KBM-7 (cell line): ENCODE data around the gene LRRC8A.
"Not testable (repeated sequence)": the region's sequence is repeated elsewhere in the genome, so short reads cannot be mapped to it uniquely, and the experiment has no call there.

Experiments used
- DNase-seq: peaks from one replicate; pipeline ENCODE4 v3.0.0-alpha.2; 2015
- in situ Hi-C: fragments of 300-500 bp; cut with MboI; formaldehyde crosslinking; loops from 2 replicates; pipeline ENCODE4 v1.14.3; 2020; ENCODE audit warnings: low sequenced_read_pairs, low pct_unique_long_range_greater_than_20kb, mixed read lengths

The LRRC8A gene

DNA sequence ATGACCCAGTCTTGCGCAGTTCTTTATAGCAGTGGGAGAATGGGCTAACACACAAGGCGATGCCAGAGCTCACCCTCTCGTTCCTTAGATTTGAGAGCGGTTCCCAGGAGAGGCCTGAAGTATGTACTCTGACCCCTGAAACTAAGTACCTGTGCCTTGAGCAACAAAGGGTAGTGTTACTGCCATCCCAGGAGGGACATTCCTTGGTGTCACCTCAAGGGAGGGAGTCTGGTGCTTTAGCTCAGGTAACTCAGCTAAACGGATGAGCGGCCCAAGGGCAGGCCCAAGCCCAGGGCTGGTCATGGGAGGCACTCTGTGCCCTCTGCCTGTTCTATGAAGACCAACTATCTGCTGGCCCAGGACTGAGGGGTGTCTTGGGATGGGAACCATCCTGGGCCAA lies 20.4 kb upstream of the LRRC8A start:
- in situ Hi-C loops: no loop called here
- no peak for DNase-seq

DNA sequence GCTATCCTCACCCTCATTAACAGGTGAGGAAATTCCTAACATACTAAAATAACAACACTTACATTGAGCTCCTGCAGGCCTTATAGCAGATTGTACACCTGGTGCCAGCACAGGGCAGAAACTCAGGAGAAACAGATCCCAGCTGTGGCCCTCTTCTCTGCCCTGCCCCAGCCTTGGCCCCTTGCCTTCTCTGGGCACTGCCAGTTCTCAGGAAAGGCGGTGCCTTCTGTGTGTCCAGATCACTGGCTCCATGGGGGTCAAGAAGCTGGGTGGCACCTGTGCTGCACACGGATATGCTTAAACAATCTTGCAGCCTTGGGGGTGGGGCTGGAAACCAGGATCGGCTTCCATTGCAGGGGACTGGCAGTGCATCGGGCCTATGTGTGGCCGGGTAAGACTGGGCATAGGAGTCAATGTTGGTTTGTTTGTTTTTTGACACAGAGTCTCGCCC lies 19.5 kb upstream of the LRRC8A start:
- in situ Hi-C loops: no loop called here
- DNase-seq: no peak

- in situ Hi-C loops: no loop called here
- peak; percentile 84 for DNase-seq
Observed at GRCh38 chr9:128863647-128864046, 18.3 kb upstream of the LRRC8A start.

DNA sequence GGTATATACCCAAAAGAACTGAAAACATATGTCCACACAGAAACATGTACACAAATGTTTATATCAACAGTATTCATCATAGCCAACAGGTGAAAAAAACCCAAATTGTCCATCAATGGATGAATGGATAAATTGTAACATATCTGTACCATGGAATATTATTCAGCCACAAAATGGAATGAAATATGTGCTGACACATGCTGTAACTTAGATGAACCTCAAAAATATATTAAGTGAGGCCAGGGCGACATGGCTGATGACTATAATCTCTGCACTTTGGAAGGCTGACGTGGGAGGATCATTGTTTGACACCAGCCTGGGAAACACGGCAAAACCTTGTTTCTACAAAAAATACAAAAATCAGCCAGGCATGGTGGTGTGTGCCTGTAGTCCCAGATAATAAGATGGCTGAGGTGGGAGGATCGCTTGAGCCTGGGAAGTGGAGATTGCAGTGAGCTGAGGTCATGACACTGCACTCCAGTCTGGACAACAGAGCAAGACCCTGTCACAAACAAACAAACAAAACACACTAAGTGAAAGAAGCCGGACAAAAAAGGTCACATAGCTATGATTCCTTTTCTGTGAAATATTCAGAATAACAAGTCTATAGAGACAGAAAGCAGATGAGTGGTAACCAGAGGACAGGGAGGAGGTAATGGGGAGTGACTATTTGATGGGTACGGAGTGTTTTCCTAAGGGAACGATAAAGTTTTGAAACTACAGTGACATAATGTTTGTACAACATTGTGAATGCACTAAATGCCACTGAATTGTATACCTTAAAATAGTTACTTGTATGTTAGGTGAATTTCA lies 11.6 kb upstream of the LRRC8A start:
- DNase-seq: no peak

DNA sequence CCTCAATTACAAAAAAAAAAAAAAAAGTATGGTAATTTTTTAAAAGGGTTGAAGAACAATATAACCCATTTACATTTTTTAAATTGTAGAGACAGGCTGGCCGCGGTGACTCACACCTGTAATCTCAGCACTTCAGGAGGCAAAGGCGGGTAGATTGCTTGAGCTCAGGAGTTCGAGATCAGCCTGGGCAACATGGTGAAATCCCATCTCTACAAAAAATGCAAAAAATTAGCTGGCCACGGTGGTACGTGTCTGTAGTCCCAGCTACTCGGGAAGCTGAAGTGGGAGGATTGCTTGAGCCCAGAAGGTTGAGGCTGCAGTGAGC lies 11.0 kb upstream of the LRRC8A start:
- in situ Hi-C loops, DNase-seq: not testable (repeated sequence)

More for the DNA sequence above, 11.6 kb upstream of the LRRC8A start:
- in situ Hi-C loops: no loop called here

GRCh38 chr9:128877852-128878251 lies 4.1 kb upstream of the LRRC8A start:
- DNase-seq: peak; percentile 50
- in situ Hi-C loops: no loop called here

DNA sequence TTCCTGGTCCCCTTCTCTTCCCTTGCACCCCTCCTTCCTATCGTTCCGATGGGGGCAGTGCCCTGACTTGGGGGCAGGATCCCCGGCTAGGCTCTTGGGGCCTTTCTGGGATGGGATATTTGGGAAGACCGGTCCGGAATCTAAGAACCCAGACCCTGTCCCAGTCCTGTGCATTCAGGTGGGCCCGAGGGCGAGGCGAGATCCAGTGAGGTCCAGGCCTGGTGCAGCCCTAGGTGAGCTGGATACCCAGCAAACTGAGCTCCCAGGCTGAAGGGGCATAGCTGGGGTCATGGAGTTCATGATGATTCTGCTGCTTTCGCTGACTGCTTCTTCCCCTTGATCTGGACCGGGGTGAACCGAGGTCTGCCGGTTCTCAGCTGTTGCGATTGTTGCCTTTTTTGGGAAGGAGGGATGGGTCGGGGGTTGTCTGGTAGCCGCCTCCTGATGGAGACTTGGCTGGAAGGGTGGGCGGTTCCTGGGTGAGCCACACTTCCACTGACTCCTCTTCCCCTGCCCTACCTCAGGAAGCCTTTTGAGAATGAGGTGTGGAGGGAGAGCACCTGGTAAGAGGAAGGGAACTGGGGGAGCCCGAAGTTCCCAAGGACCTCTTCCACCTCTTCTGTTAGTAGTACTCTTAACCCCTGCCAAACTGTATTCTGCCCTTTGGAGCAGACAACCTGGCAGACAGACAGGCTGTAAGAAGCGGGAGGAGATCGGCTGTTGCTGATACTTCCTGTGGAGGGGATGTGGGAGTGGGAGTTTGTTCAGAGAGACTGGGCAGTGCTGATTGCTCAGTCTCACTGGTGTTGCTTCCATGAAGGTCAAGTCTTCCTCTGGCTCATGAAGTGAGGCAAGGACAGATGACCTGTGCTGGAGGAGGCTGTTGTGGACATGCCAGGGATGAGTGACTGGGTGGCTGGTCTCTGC lies 1.0 kb downstream of the LRRC8A start:
- in situ Hi-C loops: no loop called here
- DNase-seq: peak; percentile 41

DNA sequence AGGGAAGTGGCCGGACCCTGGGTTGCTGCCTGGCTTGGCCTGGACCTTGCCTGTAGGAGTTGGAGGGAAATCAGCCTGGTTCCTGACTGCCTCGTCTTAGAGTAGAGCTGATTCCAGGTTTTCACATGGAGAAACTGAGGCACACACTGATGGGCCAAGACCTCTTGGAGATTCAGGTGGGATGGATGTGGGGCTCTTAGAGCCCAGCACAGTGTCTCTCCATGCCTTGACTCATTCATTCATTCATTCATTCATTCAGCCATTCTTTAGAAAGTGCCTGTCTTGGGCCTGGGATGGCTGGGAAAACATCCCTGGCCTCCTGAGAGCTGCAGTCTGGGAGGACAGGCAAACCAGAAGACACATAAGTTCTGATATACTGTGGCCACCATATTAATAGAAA lies 2.2 kb downstream of the LRRC8A start:
- in situ Hi-C loops: no loop called here
- DNase-seq: no peak

GRCh38 chr9:128885376-128885775 lies 3.4 kb downstream of the LRRC8A start:
- in situ Hi-C loops: no loop called here

GRCh38 chr9:128885798-128886197 lies 3.9 kb downstream of the LRRC8A start:
- in situ Hi-C loops: no loop called here

More at GRCh38 chr9:128885376-128885775, 3.4 kb downstream of the LRRC8A start:
- no peak for DNase-seq

DNA sequence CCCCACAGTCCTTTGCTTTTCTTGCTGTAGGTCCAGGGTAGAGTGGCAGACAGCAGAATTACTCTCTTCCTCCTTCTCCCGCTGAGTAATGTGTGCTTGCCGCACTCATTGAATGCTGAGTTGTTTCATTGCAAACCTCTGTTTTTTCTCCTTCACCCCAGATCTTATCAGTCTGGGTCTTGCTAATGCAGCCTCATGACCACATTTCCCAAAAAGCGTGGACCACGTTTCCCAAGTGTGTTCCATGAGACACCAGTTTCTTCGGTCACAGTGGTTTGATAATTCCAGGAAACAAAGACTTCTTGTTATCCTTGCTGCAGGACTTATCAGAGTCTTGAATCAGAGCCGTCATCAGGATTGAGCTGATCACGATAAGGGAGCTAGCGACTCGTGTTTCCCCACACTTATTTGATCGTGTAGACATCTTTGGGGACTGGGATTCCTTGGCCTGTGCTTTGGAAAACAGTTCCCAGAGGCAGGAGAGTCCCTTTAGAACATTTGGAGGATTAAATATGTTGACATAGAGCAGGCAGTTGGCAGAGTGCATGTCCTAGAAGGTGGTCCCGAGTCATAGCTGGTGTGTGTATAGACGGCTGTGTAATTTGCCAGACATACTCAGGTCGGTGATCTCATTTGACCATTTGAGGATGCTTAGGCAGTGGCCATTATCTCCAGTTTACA lies 4.4 kb downstream of the LRRC8A start:
- in situ Hi-C loops: no loop called here
- peak; percentile 55 for DNase-seq

More at GRCh38 chr9:128885798-128886197, 3.9 kb downstream of the LRRC8A start:
- no peak for DNase-seq

GRCh38 chr9:128887049-128887448 lies 5.1 kb downstream of the LRRC8A start:
- DNase-seq: no peak

GRCh38 chr9:128887914-128888350 lies 6.0 kb downstream of the LRRC8A start:
- DNase-seq: peak; percentile 44
- in situ Hi-C loops: no loop called here

More at GRCh38 chr9:128887049-128887448, 5.1 kb downstream of the LRRC8A start:
- in situ Hi-C loops: no loop called here

GRCh38 chr9:128891321-128892220 lies 9.6 kb downstream of the LRRC8A start:
- in situ Hi-C loops: no loop called here
- DNase-seq: no peak

GRCh38 chr9:128892221-128892921 lies 10.4 kb downstream of the LRRC8A start:
- in situ Hi-C loops: no loop called here
- no peak for DNase-seq

DNA sequence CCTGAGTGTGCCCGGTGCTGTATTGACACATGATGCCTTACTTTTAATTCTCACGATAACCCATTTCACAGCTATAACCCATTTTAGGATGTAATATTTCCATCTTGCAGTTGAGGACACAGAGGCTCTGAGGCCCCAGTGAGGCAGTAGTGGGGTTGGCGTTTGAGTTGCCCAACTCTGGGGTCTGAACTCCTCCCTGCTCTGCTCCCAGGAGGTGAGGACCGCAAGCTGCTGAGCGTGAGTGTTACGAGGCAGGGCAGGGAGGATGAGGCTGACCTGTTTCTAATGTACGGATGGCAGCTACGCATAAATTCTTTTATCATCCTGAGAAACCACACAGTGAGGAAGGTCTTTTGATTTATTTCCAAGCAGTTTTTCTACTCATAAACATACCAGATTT lies 11.4 kb downstream of the LRRC8A start:
- in situ Hi-C loops: no loop called here
- no peak for DNase-seq

DNA sequence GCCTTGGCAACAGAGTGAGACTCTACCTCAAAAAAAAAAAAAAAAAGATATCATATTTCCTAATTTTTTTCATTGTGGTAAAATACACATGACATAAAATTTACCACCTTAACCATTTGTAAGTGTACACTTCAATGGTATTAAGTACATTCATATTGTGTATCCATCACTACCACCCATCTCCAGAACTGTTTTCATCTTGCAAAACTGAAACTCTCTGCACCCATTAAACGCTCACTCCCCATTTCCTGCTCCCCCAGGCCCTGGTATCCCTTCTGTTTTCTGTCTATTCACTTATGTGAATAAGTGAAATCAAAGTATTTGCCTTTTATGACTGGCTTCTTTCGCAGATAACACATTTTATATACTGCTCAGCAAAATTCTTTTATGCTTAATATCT lies 12.8 kb downstream of the LRRC8A start:
- in situ Hi-C loops: no loop called here
- no peak for DNase-seq

DNA sequence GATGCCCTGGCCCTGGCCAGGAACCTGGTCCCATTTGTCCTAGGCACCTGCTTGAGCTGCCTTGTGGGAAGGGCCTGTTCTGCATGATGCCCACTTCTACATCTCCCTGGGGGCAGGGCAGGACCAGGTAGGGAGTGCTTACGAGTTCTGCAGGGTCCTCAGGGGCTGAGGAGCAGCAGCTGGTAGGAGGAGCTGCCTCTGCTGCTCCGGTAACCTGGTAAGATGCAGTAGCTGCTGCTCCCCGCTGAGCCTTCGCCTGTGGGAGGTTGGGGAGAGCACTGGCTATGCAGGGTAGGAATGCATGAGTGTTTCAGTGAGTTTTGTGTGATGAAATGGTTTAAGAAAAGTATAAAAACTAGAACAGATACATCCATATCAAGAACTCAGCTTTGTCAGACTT lies 13.6 kb downstream of the LRRC8A start:
- DNase-seq: no peak
- in situ Hi-C loops: no loop called here
